HepG2 (cell line): ENCODE data around the gene PTPRD.

Experiments
- BHLHE40 ChIP-seq: IDR thresholded peaks from 2 replicates; pipeline ENCODE4 v1.6.1; 2011; ENCODE audit warnings: low read length, improper control_type of control experiment
- HIVEP1 ChIP-seq: sonication (generic); formaldehyde crosslinking; IDR thresholded peaks from 2 replicates; pipeline ENCODE4 v1.4.0; 2020; ENCODE audit warnings: mild to moderate bottlenecking, missing genetic modification reagents
- NR2C2 ChIP-seq: sonication (generic); formaldehyde crosslinking; IDR thresholded peaks from 2 replicates; pipeline ENCODE4 v1.4.0; 2020; ENCODE audit warnings: missing genetic modification reagents, mild to moderate bottlenecking, moderate library complexity, borderline replicate concordance
- POLR2A ChIP-seq, 2 experiments: IDR thresholded peaks; 2 replicates each; pipeline ENCODE4 v1.6.1; 2011; ENCODE audit warnings: low read depth in 2 of 2, low read length in 2 of 2, mild to moderate bottlenecking in 1 of 2, moderate library complexity in 1 of 2; ENCODE audit not compliant: insufficient read depth in 1 of 2
- SMC3 ChIP-seq: IDR thresholded peaks from 2 replicates; pipeline ENCODE4 v1.6.1; 2011; ENCODE audit warnings: low read length, improper control_type of control experiment
- TCF12 ChIP-seq, 2 experiments: fragments of 450-650 bp in 1 of 2; sonication (generic) in 1 of 2; formaldehyde crosslinking in 1 of 2; IDR thresholded peaks; 2 replicates each; pipeline versions ENCODE4 v1.6.1 to v1.8.0; 2017 to 2022; ENCODE audit warnings: antibody characterized with exemption in 1 of 2, mild to moderate bottlenecking in 1 of 2, missing genetic modification reagents in 1 of 2, moderate library complexity in 1 of 2
- ZFP90 ChIP-seq: sonication (generic); formaldehyde crosslinking; IDR thresholded peaks from 2 replicates; pipeline ENCODE4 v1.8.0; 2022; ENCODE audit warnings: missing genetic modification reagents, mild to moderate bottlenecking, inconsistent platforms, borderline replicate concordance
- ZNF7 ChIP-seq: IDR thresholded peaks from 2 replicates; pipeline ENCODE4 v1.6.1; 2016; ENCODE audit warnings: missing biosample characterization, missing genetic modification reagents
- ZSCAN30 ChIP-seq: sonication (generic); formaldehyde crosslinking; IDR thresholded peaks from 2 replicates; pipeline ENCODE4 v1.5.0; 2020; ENCODE audit warnings: mild to moderate bottlenecking, missing genetic modification reagents
- TF ChIP-seq, protein P1 (sequence below): sonication (generic); formaldehyde crosslinking; conservative IDR thresholded peaks from 2 replicates; pipeline ENCODE4 v1.4.0; 2020; ENCODE audit warnings: missing genetic modification reagents
- TF ChIP-seq, protein P2 (sequence below), 2 experiments: IDR thresholded peaks; 2 replicates each; pipeline ENCODE4 v1.6.1; 2011 to 2012; ENCODE audit warnings: low read length in 2 of 2, borderline replicate concordance in 1 of 2, low read depth in 1 of 2, mild to moderate bottlenecking in 1 of 2, moderate library complexity in 1 of 2

DNA sequence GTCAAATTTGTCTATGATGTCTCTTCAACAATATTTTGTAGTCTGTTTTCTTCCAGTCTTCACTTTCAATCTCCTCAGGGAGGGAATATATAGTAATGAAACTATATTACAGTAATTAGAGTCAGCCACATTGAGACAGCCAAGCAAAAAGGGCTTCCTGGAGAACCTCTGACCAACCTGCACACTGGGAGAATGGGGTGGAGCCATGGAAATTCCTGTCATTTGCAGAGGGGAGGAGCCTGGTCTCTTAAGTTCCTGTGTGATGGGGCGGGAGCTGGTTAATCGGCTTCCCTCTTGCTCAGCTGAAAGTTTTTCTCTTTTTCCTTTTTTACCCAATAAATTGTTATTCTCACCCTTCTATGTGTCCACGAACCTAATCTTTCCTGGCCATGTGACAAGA lies 1220.0 kb downstream of the PTPRD start:
- TF ChIP-seq, protein P1, sequence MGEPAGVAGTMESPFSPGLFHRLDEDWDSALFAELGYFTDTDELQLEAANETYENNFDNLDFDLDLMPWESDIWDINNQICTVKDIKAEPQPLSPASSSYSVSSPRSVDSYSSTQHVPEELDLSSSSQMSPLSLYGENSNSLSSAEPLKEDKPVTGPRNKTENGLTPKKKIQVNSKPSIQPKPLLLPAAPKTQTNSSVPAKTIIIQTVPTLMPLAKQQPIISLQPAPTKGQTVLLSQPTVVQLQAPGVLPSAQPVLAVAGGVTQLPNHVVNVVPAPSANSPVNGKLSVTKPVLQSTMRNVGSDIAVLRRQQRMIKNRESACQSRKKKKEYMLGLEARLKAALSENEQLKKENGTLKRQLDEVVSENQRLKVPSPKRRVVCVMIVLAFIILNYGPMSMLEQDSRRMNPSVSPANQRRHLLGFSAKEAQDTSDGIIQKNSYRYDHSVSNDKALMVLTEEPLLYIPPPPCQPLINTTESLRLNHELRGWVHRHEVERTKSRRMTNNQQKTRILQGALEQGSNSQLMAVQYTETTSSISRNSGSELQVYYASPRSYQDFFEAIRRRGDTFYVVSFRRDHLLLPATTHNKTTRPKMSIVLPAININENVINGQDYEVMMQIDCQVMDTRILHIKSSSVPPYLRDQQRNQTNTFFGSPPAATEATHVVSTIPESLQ: no peak
- TF ChIP-seq ZNF7 (CRISPR knock-in tag): no peak
- no peak for TF ChIP-seq HIVEP1
- TF ChIP-seq NR2C2: no peak
- no peak for TF ChIP-seq TCF12 (IDR thresholded peaks at IDR 0.05)
- no peak for TF ChIP-seq TCF12 (CRISPR knock-in tag; IDR thresholded peaks at IDR 0.05)
- TF ChIP-seq, protein P2, sequence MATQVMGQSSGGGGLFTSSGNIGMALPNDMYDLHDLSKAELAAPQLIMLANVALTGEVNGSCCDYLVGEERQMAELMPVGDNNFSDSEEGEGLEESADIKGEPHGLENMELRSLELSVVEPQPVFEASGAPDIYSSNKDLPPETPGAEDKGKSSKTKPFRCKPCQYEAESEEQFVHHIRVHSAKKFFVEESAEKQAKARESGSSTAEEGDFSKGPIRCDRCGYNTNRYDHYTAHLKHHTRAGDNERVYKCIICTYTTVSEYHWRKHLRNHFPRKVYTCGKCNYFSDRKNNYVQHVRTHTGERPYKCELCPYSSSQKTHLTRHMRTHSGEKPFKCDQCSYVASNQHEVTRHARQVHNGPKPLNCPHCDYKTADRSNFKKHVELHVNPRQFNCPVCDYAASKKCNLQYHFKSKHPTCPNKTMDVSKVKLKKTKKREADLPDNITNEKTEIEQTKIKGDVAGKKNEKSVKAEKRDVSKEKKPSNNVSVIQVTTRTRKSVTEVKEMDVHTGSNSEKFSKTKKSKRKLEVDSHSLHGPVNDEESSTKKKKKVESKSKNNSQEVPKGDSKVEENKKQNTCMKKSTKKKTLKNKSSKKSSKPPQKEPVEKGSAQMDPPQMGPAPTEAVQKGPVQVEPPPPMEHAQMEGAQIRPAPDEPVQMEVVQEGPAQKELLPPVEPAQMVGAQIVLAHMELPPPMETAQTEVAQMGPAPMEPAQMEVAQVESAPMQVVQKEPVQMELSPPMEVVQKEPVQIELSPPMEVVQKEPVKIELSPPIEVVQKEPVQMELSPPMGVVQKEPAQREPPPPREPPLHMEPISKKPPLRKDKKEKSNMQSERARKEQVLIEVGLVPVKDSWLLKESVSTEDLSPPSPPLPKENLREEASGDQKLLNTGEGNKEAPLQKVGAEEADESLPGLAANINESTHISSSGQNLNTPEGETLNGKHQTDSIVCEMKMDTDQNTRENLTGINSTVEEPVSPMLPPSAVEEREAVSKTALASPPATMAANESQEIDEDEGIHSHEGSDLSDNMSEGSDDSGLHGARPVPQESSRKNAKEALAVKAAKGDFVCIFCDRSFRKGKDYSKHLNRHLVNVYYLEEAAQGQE (IDR thresholded peaks at IDR 0.05; ENCODE audit: borderline replicate concordance in 1 of 2, low read depth in 1 of 2, low read length in 2 of 2): no peak
- no peak for TF ChIP-seq ZSCAN30 (CRISPR knock-in tag)
- no peak for TF ChIP-seq BHLHE40
- no peak for TF ChIP-seq SMC3
- TF ChIP-seq ZFP90 (CRISPR knock-in tag): no peak
- TF ChIP-seq POLR2A (IDR thresholded peaks at IDR 0.05; ENCODE audit: insufficient read depth in 1 of 2, low read depth in 2 of 2, low read length in 2 of 2): no peak
